ENCODE data around the gene PAF1.

GRCh38 chr19:39382991-39383828 lies 7.7 kb downstream of the PAF1 start:
- TF ChIP-seq POLR2A (IDR thresholded peaks at IDR 0.05): no peak
- TF ChIP-seq CTCF (IDR thresholded peaks at IDR 0.05 in 4 of 5, conservative IDR thresholded peaks at IDR 0.05 in 1 of 5): no peak

Data from gastrocnemius medialis (tissue), 4 donors.